Mesendoderm (in vitro differentiated cells): ENCODE measurements around the gene ALG9.

ENCODE experiments used
- DNase-seq: peaks from one replicate; pipeline ENCODE4 v3.0.0; 2013
- H2AK5ac ChIP-seq: 2 replicates; pipeline ENCODE4 v1.6.1; 2013; ENCODE audit warnings: low read length, inconsistent platforms
- H2BK120ac ChIP-seq: 2 replicates; pipeline ENCODE4 v1.6.1; 2013; ENCODE audit warnings: low read depth, mild to moderate bottlenecking, low read length, moderate library complexity, mixed read lengths
- H2BK15ac ChIP-seq: replicated peaks from 2 replicates; pipeline ENCODE4 v1.6.1; 2013; ENCODE audit warnings: low read depth, mild to moderate bottlenecking, moderate library complexity
- H2BK5ac ChIP-seq: 2 replicates; pipeline ENCODE4 v1.6.1; 2013; ENCODE audit warnings: low read length, inconsistent platforms
- H3K18ac ChIP-seq: 2 replicates; pipeline ENCODE4 v1.6.1; 2013; ENCODE audit warnings: mild to moderate bottlenecking, low read length, mixed read lengths
- H3K23ac ChIP-seq: one replicate; pipeline ENCODE4 v1.6.1; 2013; ENCODE audit warnings: low read length
- H3K27ac ChIP-seq: 2 replicates; pipeline ENCODE4 v1.5.1; 2013; ENCODE audit warnings: low read depth, mild to moderate bottlenecking, inconsistent platforms, low read length, moderate library complexity
- H3K27me3 ChIP-seq: 2 replicates; pipeline ENCODE4 v1.6.1; 2013; ENCODE audit warnings: low read length, control low read depth, mild to moderate bottlenecking, inconsistent platforms; ENCODE audit not compliant: insufficient read depth, poor library complexity
- H3K36me3 ChIP-seq: 2 replicates; pipeline ENCODE4 v1.6.1; 2013; ENCODE audit warnings: low read length, inconsistent platforms; ENCODE audit not compliant: control insufficient read depth, insufficient read depth
- H3K4ac ChIP-seq: one replicate; pipeline ENCODE4 v1.6.1; 2013; ENCODE audit warnings: low read depth, mild to moderate bottlenecking, low read length, moderate library complexity
- H3K4me1 ChIP-seq: 2 replicates; pipeline ENCODE4 v1.6.1; 2013; ENCODE audit warnings: low read depth, low read length, inconsistent platforms; ENCODE audit not compliant: control insufficient read depth
- H3K4me2 ChIP-seq: 2 replicates; pipeline ENCODE4 v1.6.1; 2013; ENCODE audit warnings: low read length
- H3K4me3 ChIP-seq: 2 replicates; pipeline ENCODE4 v1.5.1; 2013; ENCODE audit warnings: mild to moderate bottlenecking, low read length
- H3K56ac ChIP-seq: one replicate; pipeline ENCODE4 v1.6.1; 2013; ENCODE audit warnings: low read length
- H3K79me1 ChIP-seq: 2 replicates; pipeline ENCODE4 v1.6.1; 2013; ENCODE audit warnings: low read length, inconsistent platforms
- H3K79me2 ChIP-seq: 2 replicates; pipeline ENCODE4 v1.6.1; 2013; ENCODE audit warnings: mild to moderate bottlenecking, low read length; ENCODE audit not compliant: control insufficient read depth, insufficient read depth
- H3K9ac ChIP-seq: 2 replicates; pipeline ENCODE4 v1.6.1; 2013; ENCODE audit warnings: low read length, inconsistent platforms
- H4K5ac ChIP-seq: one replicate; pipeline ENCODE4 v1.6.1; 2013; ENCODE audit warnings: low read length
- H4K8ac ChIP-seq: one replicate; pipeline ENCODE4 v1.6.1; 2013; ENCODE audit warnings: low read depth, mild to moderate bottlenecking, control low read depth, low read length, moderate library complexity
- WGBS: extraction: QIAGEN DNeasy Blood & Tissue Kit; methylation state at CpG from one replicate; pipeline ENCODE4 v1.1.7; 2013; ENCODE audit warnings: low lambda C conversion rate, missing lambda C conversion rate; ENCODE audit not compliant: insufficient coverage; ENCODE audit errors: extremely low coverage; 5-methylcytosine and 5-hydroxymethylcytosine counted together

Gene ALG9

GRCh38 chr11:111759778-111760407 lies 111.5 kb downstream of the ALG9 start:
- Histone ChIP-seq H3K9ac (no peak overlapping the region), H3K79me2 (no peaks in the 10 kb centered on the region), H2BK120ac (no peak overlapping the region), H2AK5ac (no peak overlapping the region), H3K56ac (no peak overlapping the region), H2BK5ac (no peak overlapping the region), H3K79me1 (peaks cover 3% of the 10 kb centered on the region), H4K8ac (no peak overlapping the region), H3K4me2 (no peak overlapping the region), H3K4ac (no peak overlapping the region), H4K5ac (no peak overlapping the region), H2BK15ac (no peak overlapping the region), H3K23ac (no peak overlapping the region), H3K18ac (no peak overlapping the region), H3K36me3 (peaks cover 2% of the 10 kb centered on the region), H3K27me3 (no peaks in the 10 kb centered on the region), H3K4me1 (peaks cover 2% of the 10 kb centered on the region), H3K4me3 (no peak overlapping the region), H3K27ac (no peak overlapping the region)
- no peak for DNase-seq
- WGBS: no CpG with 5 or more reads among the region's 5 CpGs

GRCh38 chr11:111759376-111759775 lies 112.0 kb downstream of the ALG9 start:
- Histone ChIP-seq H3K4me3 (no peak overlapping the region), H3K4ac (no peak overlapping the region), H4K5ac (no peak overlapping the region), H3K4me1 (no peaks in the 10 kb centered on the region), H3K36me3 (peaks cover 2% of the 10 kb centered on the region), H3K23ac (no peak overlapping the region), H3K27ac (no peak overlapping the region), H3K18ac (no peak overlapping the region), H3K79me2 (no peaks in the 10 kb centered on the region), H4K8ac (no peak overlapping the region), H3K9ac (no peak overlapping the region), H2BK5ac (no peak overlapping the region), H2BK120ac (no peak overlapping the region), H2BK15ac (no peak overlapping the region), H3K79me1 (no peaks in the 10 kb centered on the region), H3K56ac (no peak overlapping the region), H2AK5ac (no peak overlapping the region), H3K27me3 (no peaks in the 10 kb centered on the region), H3K4me2 (no peak overlapping the region)
- no peak for DNase-seq

- peaks cover 6% of the 10 kb centered on the region for H3K36me3 ChIP-seq
These were observed 115.3 kb downstream of the ALG9 start for GRCh38 chr11:111756097-111756496.

DNA sequence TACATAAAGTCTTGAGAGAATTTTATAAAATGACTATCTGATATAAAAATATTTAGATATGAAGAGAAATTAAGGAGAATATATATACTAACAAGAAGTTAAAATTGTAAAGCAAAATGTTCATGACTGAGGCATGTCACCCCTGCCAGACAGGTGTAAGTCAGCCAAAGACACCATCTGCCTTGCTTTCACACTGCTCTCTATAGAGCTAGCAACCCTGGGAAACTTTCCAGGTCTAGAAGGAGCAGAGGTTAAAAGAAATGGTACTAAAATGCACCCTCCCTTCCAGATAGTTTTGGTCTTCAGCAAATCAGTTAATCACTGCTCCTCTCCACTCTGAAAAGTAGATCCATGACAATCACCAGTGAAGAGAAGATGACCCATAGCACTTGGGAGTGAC lies 121.7 kb downstream of the ALG9 start:
- Histone ChIP-seq H3K27ac (no peak overlapping the region), H3K23ac (no peak overlapping the region), H4K5ac (no peak overlapping the region), H2BK15ac (no peak overlapping the region), H3K4me2 (no peak overlapping the region), H3K79me1 (no peaks in the 10 kb centered on the region), H3K4ac (no peak overlapping the region), H3K56ac (no peak overlapping the region), H3K4me1 (no peaks in the 10 kb centered on the region), H4K8ac (no peak overlapping the region), H3K18ac (no peak overlapping the region), H3K36me3 (peaks cover 8% of the 10 kb centered on the region), H3K9ac (no peak overlapping the region), H2AK5ac (no peak overlapping the region), H3K4me3 (no peak overlapping the region), H3K27me3 (no peaks in the 10 kb centered on the region), H3K79me2 (no peaks in the 10 kb centered on the region), H2BK5ac (no peak overlapping the region), H2BK120ac (no peak overlapping the region)
- no peak for DNase-seq

More at GRCh38 chr11:111756097-111756496, 115.3 kb downstream of the ALG9 start:
- Histone ChIP-seq H2BK120ac (no peak overlapping the region), H3K27me3 (no peaks in the 10 kb centered on the region), H4K5ac (no peak overlapping the region), H2BK5ac (no peak overlapping the region), H3K18ac (no peak overlapping the region), H3K4ac (no peak overlapping the region), H2BK15ac (no peak overlapping the region), H3K79me1 (no peaks in the 10 kb centered on the region), H3K56ac (no peak overlapping the region), H3K79me2 (no peaks in the 10 kb centered on the region), H4K8ac (no peak overlapping the region), H3K4me3 (no peak overlapping the region), H3K9ac (no peak overlapping the region), H3K4me1 (no peaks in the 10 kb centered on the region), H3K23ac (no peak overlapping the region), H2AK5ac (no peak overlapping the region), H3K27ac (no peak overlapping the region), H3K4me2 (no peak overlapping the region)
- DNase-seq: no peak
- WGBS: no CpG with 5 or more reads among the region's 6 CpGs

GRCh38 chr11:111748035-111748804 lies 123.2 kb downstream of the ALG9 start:
- Histone ChIP-seq H3K23ac (no peak overlapping the region), H2BK15ac (no peak overlapping the region), H2BK5ac (no peak overlapping the region), H4K8ac (no peak overlapping the region), H3K4ac (no peak overlapping the region), H3K56ac (no peak overlapping the region), H3K36me3 (peaks cover 8% of the 10 kb centered on the region), H3K27ac (no peak overlapping the region), H2BK120ac (no peak overlapping the region), H3K79me2 (no peaks in the 10 kb centered on the region), H4K5ac (no peak overlapping the region), H3K79me1 (no peaks in the 10 kb centered on the region), H3K4me1 (no peaks in the 10 kb centered on the region), H3K4me2 (no peak overlapping the region), H3K27me3 (no peaks in the 10 kb centered on the region), H2AK5ac (no peak overlapping the region), H3K4me3 (no peak overlapping the region), H3K9ac (no peak overlapping the region), H3K18ac (no peak overlapping the region)
- no CpG with 5 or more reads among the region's 7 CpGs for WGBS
- no peak for DNase-seq
